Prostate gland (tissue), 2 donors: Measurements from ENCODE around the gene DMAC2. TPM values are rescaled to one million over a fixed set of nuclear protein-coding genes. Genes with fewer than 3 reads are reported as not detected.
"Not testable (repeated sequence)": the region's sequence is repeated elsewhere in the genome, so short reads cannot be mapped to it uniquely, and the experiment has no call there.

ENCODE experiments used
- DNase-seq: peaks from one replicate; pipeline ENCODE4 v3.0.0-alpha.2; 2019; ENCODE audit warnings: low spot score
- H3K27ac ChIP-seq, 2 donors: fragments of 200-600 bp; sonication (generic); 2 replicates each; pipeline ENCODE4 v1.5.1; 2017 to 2019
- H3K27me3 ChIP-seq: fragments of 200-600 bp; sonication (generic); replicated peaks from 2 replicates; pipeline ENCODE4 v1.5.1; 2019; ENCODE audit not compliant: insufficient read depth
- H3K36me3 ChIP-seq, 2 donors: fragments of 200-600 bp; sonication (generic); 1 replicate in 1 of 2; 2 replicates in 1 of 2; pipeline versions ENCODE4 v1.5.1 to v1.8.1; 2017 to 2019
- H3K4me1 ChIP-seq: fragments of 200-600 bp; sonication (generic); replicated peaks from 2 replicates; pipeline ENCODE4 v1.5.1; 2019
- H3K4me3 ChIP-seq, 2 donors: fragments of 200-600 bp; sonication (generic); 2 replicates each; pipeline ENCODE4 v1.5.1; 2017 to 2019
- H3K9me3 ChIP-seq: fragments of 200-600 bp; sonication (generic); 2 replicates; pipeline ENCODE4 v1.5.1; 2017
- CTCF ChIP-seq, 4 experiments: fragments of 200-600 bp in 2 of 4; fragments of 450-650 bp in 2 of 4; sonication (generic) in 2 of 4; IDR thresholded peaks; 1 replicate in 3 of 4; 2 replicates in 1 of 4; pipeline ENCODE4 v1.5.1; 2016 to 2019; ENCODE audit warnings: antibody characterized with exemption in 4 of 4, mild to moderate bottlenecking in 2 of 4, moderate library complexity in 2 of 4
- POLR2A ChIP-seq: fragments of 450-650 bp; IDR thresholded peaks from one replicate; pipeline ENCODE4 v1.6.1; 2016; ENCODE audit warnings: antibody characterized with exemption, mild to moderate bottlenecking
- POLR2AphosphoS5 ChIP-seq: sonication (generic); formaldehyde crosslinking; IDR thresholded peaks from one replicate; pipeline ENCODE4 v1.6.1; 2017; ENCODE audit warnings: antibody characterized with exemption
- WGBS: methylation state at CpG from one replicate; pipeline ENCODE4 v1.1.5; 2018; 5-methylcytosine and 5-hydroxymethylcytosine counted together
- intact Hi-C: fragments of 100-400 bp; cut with DNase I; formaldehyde crosslinking; loops from one replicate; pipeline ENCODE4 v1.14.2; 2022
- small RNA-seq, 2 donors: library from RNA; depleted of rRNA; stranded (forward); fragments of <200 nt; gene quantifications; one replicate each; pipeline ENCODE3, GENCODE V24; 2016
- total RNA-seq, 2 donors: library from RNA; depleted of rRNA; stranded (reverse); fragments of >200 nt; gene quantifications; one replicate each; pipeline ENCODE4 v1.1.0, GENCODE V29; 2016

DMAC2 gene
- total RNA-seq, 2 donors from 2014 or later, result 42.4 to 42.9 TPM

GRCh38 chr19:41392775-41393174, 46.9 kb downstream of the DMAC2 start:
- 82% methylated on average over 12 of the region's 12 CpGs for WGBS
- H3K27ac ChIP-seq, result no peak overlapping the region
- H3K9me3 ChIP-seq, result no peaks in the 10 kb centered on the region
- H3K36me3 ChIP-seq, result peaks cover 0 to 6% of the 10 kb centered on the region in 2 donors
- H3K4me3 ChIP-seq, result no peak overlapping the region
- intact Hi-C loops, result no loop called here
- no peaks in the 10 kb centered on the region for H3K27me3 ChIP-seq
- DNase-seq, result no peak
- peaks cover 5% of the 10 kb centered on the region for H3K4me1 ChIP-seq
- no peak for TF ChIP-seq POLR2A
- TF ChIP-seq CTCF (IDR thresholded peaks at IDR 0.05), result no peak
- TF ChIP-seq POLR2AphosphoS5, result no peak

- 85% methylated on average over 11 of the region's 11 CpGs for WGBS
- TF ChIP-seq POLR2AphosphoS5 (no peak), CTCF (IDR thresholded peaks at IDR 0.05) (no peak), POLR2A (no peak)
- peaks cover 0 to 6% of the 10 kb centered on the region in 2 donors for H3K36me3 ChIP-seq
Measured at GRCh38 chr19:41391618-41392017, 48.1 kb downstream of the DMAC2 start.

GRCh38 chr19:41386442-41386841, 53.3 kb downstream of the DMAC2 start:
- 63% methylated on average over 13 of the region's 13 CpGs for WGBS
- peaks cover 0 to 4% of the 10 kb centered on the region in 2 donors for H3K36me3 ChIP-seq
- no peak overlapping the region for H3K4me3 ChIP-seq
- intact Hi-C loops, result no loop called here
- H3K27me3 ChIP-seq, result no peaks in the 10 kb centered on the region
- no peaks in the 10 kb centered on the region for H3K9me3 ChIP-seq
- no peaks in the 10 kb centered on the region for H3K4me1 ChIP-seq
- peak; percentile 23 for DNase-seq
- TF ChIP-seq POLR2AphosphoS5, result no peak
- no peak for TF ChIP-seq CTCF (IDR thresholded peaks at IDR 0.05)
- TF ChIP-seq POLR2A, result no peak
- no peak overlapping the region for H3K27ac ChIP-seq

More at GRCh38 chr19:41391618-41392017, 48.1 kb downstream of the DMAC2 start:
- intact Hi-C loops, result no loop called here
- DNase-seq, result no peak
- peaks cover 3% of the 10 kb centered on the region for H3K4me1 ChIP-seq
- H3K4me3 ChIP-seq, result no peak overlapping the region
- no peak overlapping the region for H3K27ac ChIP-seq
- H3K27me3 ChIP-seq, result no peaks in the 10 kb centered on the region
- no peaks in the 10 kb centered on the region for H3K9me3 ChIP-seq

- intact Hi-C loops, result no loop called here
- TF ChIP-seq POLR2A (no peak), CTCF (IDR thresholded peaks at IDR 0.05) (no peak), POLR2AphosphoS5 (no peak)
- H3K9me3 ChIP-seq, result no peaks in the 10 kb centered on the region
- no peak for DNase-seq
- no peak overlapping the region for H3K27ac ChIP-seq
- WGBS, result 92% methylated on average over 5 of the region's 5 CpGs
- no peaks in the 10 kb centered on the region for H3K27me3 ChIP-seq
- no peak overlapping the region for H3K4me3 ChIP-seq
- no peaks in the 10 kb centered on the region for H3K36me3 ChIP-seq
- H3K4me1 ChIP-seq, result no peaks in the 10 kb centered on the region
Measured at GRCh38 chr19:41384351-41384750, 55.4 kb downstream of the DMAC2 start.

GRCh38 chr19:41381536-41381935, 58.2 kb downstream of the DMAC2 start:
- 93% methylated on average over 8 of the region's 8 CpGs for WGBS
- DNase-seq, H3K27me3 ChIP-seq, H3K4me3 ChIP-seq, H3K9me3 ChIP-seq, intact Hi-C loops, H3K27ac ChIP-seq, H3K4me1 ChIP-seq, H3K36me3 ChIP-seq: not testable (repeated sequence)

Small RNA genes within 50 kb of the gene (small RNA-seq; reads per million reads assigned to genes)
- gene RF00017, result 0 reads per million in 2 donors

Other genes with a start within 250 kb of the DMAC2 start
- 1 to 10 TPM; 1.1 to 4.2 TPM for gene CYP2S1, start 246.7 kb downstream of the DMAC2 start, total RNA-seq
- 100 to 1,000 TPM in 1 of 2 donors, 10 to 100 TPM in 1; 26.1 to 168 TPM for gene AXL, start 220.7 kb downstream of the DMAC2 start, total RNA-seq
- 100 to 1,000 TPM; 133 to 183 TPM for gene HNRNPUL1, start 175.5 kb downstream of the DMAC2 start, total RNA-seq
- 10 to 100 TPM; 21.0 to 34.4 TPM for gene CCDC97, start 129.7 kb downstream of the DMAC2 start, total RNA-seq
- gene TGFB1, start 86.0 kb downstream of the DMAC2 start, total RNA-seq, result 10 to 100 TPM in 1 of 2 donors, 1 to 10 TPM in 1; 9.7 to 32.4 TPM
- 10 to 100 TPM; 10.7 to 17.1 TPM for gene B9D2, start 75.8 kb downstream of the DMAC2 start, total RNA-seq
- gene TMEM91, start 63.4 kb downstream of the DMAC2 start, total RNA-seq, result 10 to 100 TPM; 15.7 to 19.7 TPM
- 10 to 100 TPM; 29.6 to 34.0 TPM for gene EXOSC5, start 42.6 kb downstream of the DMAC2 start, total RNA-seq
- 10 to 100 TPM; 69.0 to 72.5 TPM for gene BCKDHA, start 42.1 kb downstream of the DMAC2 start, total RNA-seq
- 10 to 100 TPM in 1 of 2 donors, 1 to 10 TPM in 1; 9.4 to 11.6 TPM for gene B3GNT8, start 12.5 kb downstream of the DMAC2 start, total RNA-seq
- gene ERICH4, start 3.2 kb upstream of the DMAC2 start, total RNA-seq, result not detected
- gene CEACAM21, start 136.3 kb upstream of the DMAC2 start, total RNA-seq, result 1 to 10 TPM in 1 of 2 donors, not detected in 1; 1.5 TPM
- gene CEACAM4, start 187.2 kb upstream of the DMAC2 start, total RNA-seq, result 1 to 10 TPM in 1 of 2 donors, under 1 TPM in 1; 0.59 to 1.0 TPM
- gene CEACAM7, start 248.4 kb upstream of the DMAC2 start, total RNA-seq, result not detected